ENCODE results near the gene METTL9. TPM values are rescaled to one million over a fixed set of nuclear protein-coding genes. Genes with fewer than 3 reads are reported as not detected.

The METTL9 gene
- total and polyA plus RNA-seq, 2 experiments from 2014 or later, result 72.5 to 152 TPM

- H3K27me3 ChIP-seq (ENCODE audit: insufficient read depth), result no peaks in the 10 kb centered on the region
These were observed 102.9 kb downstream of the METTL9 start for GRCh38 chr16:21702276-21702675.

More at GRCh38 chr16:21702276-21702675, 102.9 kb downstream of the METTL9 start:
- ATAC-seq, result no peak
- Mint-ChIP-seq H3K9me3 (0 out of 3 replicates have a peak, but pooled peaks cover 5% of the 10 kb centered on the region), H3K36me3 (ENCODE audit: low read depth) (no peaks in the 10 kb centered on the region; the same call in 2 of the 3 replicates), H3K4me3 (no peak overlapping the region), H3K27me3 (ENCODE audit: insufficient read depth, low read depth, poor library complexity) (peaks cover 6% of the 10 kb centered on the region), H3K27ac (no peak overlapping the region), H3K4me1 (peaks cover 4% of the 10 kb centered on the region; the same call in 2 of the 3 replicates)
- Histone ChIP-seq H3K4me2 (no peak overlapping the region), H3K79me2 (replicated peaks; ENCODE audit: insufficient read depth) (no peaks in the 10 kb centered on the region), H3F3A (replicated peaks; ENCODE audit: low read depth) (no peaks in the 10 kb centered on the region), H3K4me3 (no peak overlapping the region), H3K36me3 (ENCODE audit: insufficient read depth) (no peaks in the 10 kb centered on the region), H3K27ac (ENCODE audit: low read depth) (no peak overlapping the region), H2AFZ (no peak overlapping the region), H3K9me2 (ENCODE audit: insufficient read depth) (no peaks in the 10 kb centered on the region), H3K4me1 (ENCODE audit: insufficient read depth) (no peaks in the 10 kb centered on the region), H4K20me1 (replicated peaks; ENCODE audit: insufficient read depth) (no peaks in the 10 kb centered on the region)
- TF ChIP-seq CTCF (conservative IDR thresholded peaks at IDR 0.05; ENCODE audit: low read depth in 2 of 2) (no peak), POLR2AphosphoS5 (IDR thresholded peaks at IDR 0.05; ENCODE audit: low read depth) (no peak), ZNF331 (CRISPR knock-in tag; IDR thresholded peaks at IDR 0.05; ENCODE audit: low read depth) (no peak), REST (IDR thresholded peaks at IDR 0.05; ENCODE audit: unreplicated experiment) (no peak), ZNF462 (CRISPR knock-in tag; IDR thresholded peaks at IDR 0.05) (no peak), STAT1 (IDR thresholded peaks at IDR 0.05; ENCODE audit: unreplicated experiment) (no peak), NANOG (IDR thresholded peaks at IDR 0.05; ENCODE audit: borderline replicate concordance) (no peak), ETS1 (IDR thresholded peaks at IDR 0.05) (no peak), EZH2 (IDR thresholded peaks at IDR 0.05; ENCODE audit: low read depth, unreplicated experiment) (no peak), CREB1 (CRISPR knock-in tag; IDR thresholded peaks at IDR 0.05; ENCODE audit: low read depth) (no peak), JUNB (IDR thresholded peaks at IDR 0.05; ENCODE audit: unreplicated experiment) (no peak), ZNF114 (CRISPR knock-in tag; IDR thresholded peaks at IDR 0.05) (no peak), EZH2phosphoT487 (IDR thresholded peaks at IDR 0.05; ENCODE audit: unreplicated experiment) (no peak)
- no peak for DNase-seq (ENCODE audit: low spot score)

Data from GM23338 (cell line).